Gastroesophageal sphincter (tissue), 4 donors: ENCODE measurements around the gene ANKMY2. TPM values are rescaled to one million over a fixed set of nuclear protein-coding genes. Genes with fewer than 3 reads are reported as not detected.
"Not testable (repeated sequence)": the region's sequence is repeated elsewhere in the genome, so short reads cannot be mapped to it uniquely, and the experiment has no call there.

Source experiments
- ATAC-seq: fragments of 150-250 bp; one replicate; pipeline ENCODE4 v1.9.1; 2016; ENCODE audit warnings: mild to moderate bottlenecking, moderate library complexity
- H3K27ac ChIP-seq, 4 donors: fragments of 200-600 bp; sonication (generic) in 3 of 4; 1 replicate in 3 of 4; 2 replicates in 1 of 4; pipeline ENCODE4 v1.5.1; 2016 to 2019
- H3K27me3 ChIP-seq: fragments of 200-600 bp; sonication (generic); one replicate; pipeline ENCODE4 v1.5.1; 2019
- H3K36me3 ChIP-seq, 2 donors: fragments of 200-600 bp; sonication (generic); one replicate each; pipeline ENCODE4 v1.5.1; 2019; ENCODE audit warnings: control low read depth in 1 of 2
- H3K4me1 ChIP-seq, 3 donors: fragments of 200-600 bp; sonication (generic); 1 replicate in 2 of 3; 2 replicates in 1 of 3; pipeline ENCODE4 v1.5.1; 2016 to 2019; ENCODE audit warnings: control low read depth in 2 of 3
- H3K4me3 ChIP-seq, 2 donors: fragments of 200-600 bp; sonication (generic); one replicate each; pipeline ENCODE4 v1.5.1; 2019; ENCODE audit warnings: mild to moderate bottlenecking in 1 of 2, moderate library complexity in 1 of 2
- H3K9me3 ChIP-seq, 3 donors: fragments of 200-600 bp; sonication (generic); one replicate each; pipeline ENCODE4 v1.5.1; 2017 to 2019; ENCODE audit warnings: control low read depth in 2 of 3
- EP300 ChIP-seq: sonication (generic); formaldehyde crosslinking; IDR thresholded peaks from one replicate; pipeline ENCODE4 v1.6.1; 2017; ENCODE audit warnings: antibody characterized with exemption, mild to moderate bottlenecking
- POLR2A ChIP-seq, 2 donors: fragments of 450-650 bp; IDR thresholded peaks; one replicate each; pipeline ENCODE4 v1.6.1; 2017; ENCODE audit warnings: antibody characterized with exemption in 2 of 2, mild to moderate bottlenecking in 2 of 2, moderate library complexity in 1 of 2
- POLR2AphosphoS5 ChIP-seq: sonication (generic); formaldehyde crosslinking; IDR thresholded peaks from one replicate; pipeline ENCODE4 v1.6.1; 2017; ENCODE audit warnings: antibody characterized with exemption
- WGBS, 2 donors: methylation state at CpG; one replicate each; pipeline ENCODE4 v1.1.5; 2018; ENCODE audit warnings: low coverage in 1 of 2; 5-methylcytosine and 5-hydroxymethylcytosine counted together
- total RNA-seq, 4 donors: library from RNA; depleted of rRNA; stranded (reverse); fragments of >200 nt; gene quantifications; one replicate each; pipeline ENCODE4 v1.1.0, GENCODE V29; 2016
- TF ChIP-seq, protein P1 (sequence below), 4 experiments: fragments of 200-600 bp in 2 of 4; fragments of 450-650 bp in 2 of 4; sonication (generic) in 1 of 4; IDR thresholded peaks; one replicate each; pipeline ENCODE4 v1.5.1; 2017 to 2019; ENCODE audit warnings: antibody characterized with exemption in 4 of 4, mild to moderate bottlenecking in 2 of 4, moderate library complexity in 2 of 4

ANKMY2 gene
- total RNA-seq, 4 donors from 2014 or later: 13.2 to 37.9 (median 25.3) TPM

DNA sequence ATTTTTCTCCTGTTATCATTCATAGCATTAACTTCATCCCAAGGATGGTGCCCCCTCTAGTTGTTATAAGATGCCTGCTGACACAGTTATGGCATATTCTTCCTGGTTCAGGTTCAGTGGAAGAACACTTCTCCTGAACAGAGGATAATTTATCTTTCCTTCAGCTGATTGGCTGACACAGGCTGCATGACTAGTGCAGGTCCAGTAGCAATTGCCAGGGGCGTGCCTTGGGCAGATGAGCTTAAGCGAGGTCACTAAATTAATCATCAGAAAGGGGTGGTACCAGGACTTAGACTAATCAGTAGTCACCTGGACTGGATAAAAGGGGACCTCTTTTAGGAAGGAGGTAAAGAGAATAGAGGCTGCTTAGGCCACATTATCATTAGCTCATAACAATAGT lies 42.7 kb upstream of the ANKMY2 start:
- H3K9me3 ChIP-seq: no peaks in the 10 kb centered on the region
- H3K27ac ChIP-seq: no peak overlapping the region
- no peaks in the 10 kb centered on the region for H3K27me3 ChIP-seq
- no peak for ATAC-seq
- WGBS, 2 donors: 43 to 77% methylated on average over 1 to 2 of the region's 2 CpGs
- no peak overlapping the region for H3K4me3 ChIP-seq
- H3K4me1 ChIP-seq: no peaks in the 10 kb centered on the region
- H3K36me3 ChIP-seq: peaks cover 0 to 67% of the 10 kb centered on the region in 2 donors
- no peak for TF ChIP-seq POLR2AphosphoS5
- TF ChIP-seq, protein P1, sequence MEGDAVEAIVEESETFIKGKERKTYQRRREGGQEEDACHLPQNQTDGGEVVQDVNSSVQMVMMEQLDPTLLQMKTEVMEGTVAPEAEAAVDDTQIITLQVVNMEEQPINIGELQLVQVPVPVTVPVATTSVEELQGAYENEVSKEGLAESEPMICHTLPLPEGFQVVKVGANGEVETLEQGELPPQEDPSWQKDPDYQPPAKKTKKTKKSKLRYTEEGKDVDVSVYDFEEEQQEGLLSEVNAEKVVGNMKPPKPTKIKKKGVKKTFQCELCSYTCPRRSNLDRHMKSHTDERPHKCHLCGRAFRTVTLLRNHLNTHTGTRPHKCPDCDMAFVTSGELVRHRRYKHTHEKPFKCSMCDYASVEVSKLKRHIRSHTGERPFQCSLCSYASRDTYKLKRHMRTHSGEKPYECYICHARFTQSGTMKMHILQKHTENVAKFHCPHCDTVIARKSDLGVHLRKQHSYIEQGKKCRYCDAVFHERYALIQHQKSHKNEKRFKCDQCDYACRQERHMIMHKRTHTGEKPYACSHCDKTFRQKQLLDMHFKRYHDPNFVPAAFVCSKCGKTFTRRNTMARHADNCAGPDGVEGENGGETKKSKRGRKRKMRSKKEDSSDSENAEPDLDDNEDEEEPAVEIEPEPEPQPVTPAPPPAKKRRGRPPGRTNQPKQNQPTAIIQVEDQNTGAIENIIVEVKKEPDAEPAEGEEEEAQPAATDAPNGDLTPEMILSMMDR (IDR thresholded peaks at IDR 0.05): no peak
- no peak for TF ChIP-seq EP300
- no peak for TF ChIP-seq POLR2A (IDR thresholded peaks at IDR 0.05)

- Histone ChIP-seq H3K27ac (no peak overlapping the region), H3K27me3 (no peaks in the 10 kb centered on the region), H3K36me3 (peaks cover 0 to 67% of the 10 kb centered on the region in 2 donors), H3K4me3 (no peak overlapping the region), H3K4me1 (no peaks in the 10 kb centered on the region), H3K9me3 (no peaks in the 10 kb centered on the region)
- 93 to 100% methylated on average over 1 to 2 of the region's 2 CpGs for WGBS, 2 donors
- TF ChIP-seq POLR2A (IDR thresholded peaks at IDR 0.05): no peak
- no peak for TF ChIP-seq POLR2AphosphoS5
- TF ChIP-seq EP300: no peak
- TF ChIP-seq, protein P1 (IDR thresholded peaks at IDR 0.05): no peak
- ATAC-seq: no peak
Measured at GRCh38 chr7:16685535-16685934, 40.0 kb upstream of the ANKMY2 start.

- WGBS, 2 donors: 60 to 76% methylated on average over 2 of the region's 2 CpGs
- H3K27ac ChIP-seq: no peak overlapping the region
- H3K9me3 ChIP-seq: no peaks in the 10 kb centered on the region
- H3K27me3 ChIP-seq: no peaks in the 10 kb centered on the region
- ATAC-seq: no peak
- no peak for TF ChIP-seq EP300
- TF ChIP-seq, protein P1 (IDR thresholded peaks at IDR 0.05): no peak
- no peak for TF ChIP-seq POLR2A (IDR thresholded peaks at IDR 0.05)
- TF ChIP-seq POLR2AphosphoS5: no peak
- H3K4me1 ChIP-seq: no peaks in the 10 kb centered on the region
- peaks cover 0 to 67% of the 10 kb centered on the region in 2 donors for H3K36me3 ChIP-seq
- no peak overlapping the region for H3K4me3 ChIP-seq
Measured at GRCh38 chr7:16684935-16685334, 39.4 kb upstream of the ANKMY2 start.

DNA sequence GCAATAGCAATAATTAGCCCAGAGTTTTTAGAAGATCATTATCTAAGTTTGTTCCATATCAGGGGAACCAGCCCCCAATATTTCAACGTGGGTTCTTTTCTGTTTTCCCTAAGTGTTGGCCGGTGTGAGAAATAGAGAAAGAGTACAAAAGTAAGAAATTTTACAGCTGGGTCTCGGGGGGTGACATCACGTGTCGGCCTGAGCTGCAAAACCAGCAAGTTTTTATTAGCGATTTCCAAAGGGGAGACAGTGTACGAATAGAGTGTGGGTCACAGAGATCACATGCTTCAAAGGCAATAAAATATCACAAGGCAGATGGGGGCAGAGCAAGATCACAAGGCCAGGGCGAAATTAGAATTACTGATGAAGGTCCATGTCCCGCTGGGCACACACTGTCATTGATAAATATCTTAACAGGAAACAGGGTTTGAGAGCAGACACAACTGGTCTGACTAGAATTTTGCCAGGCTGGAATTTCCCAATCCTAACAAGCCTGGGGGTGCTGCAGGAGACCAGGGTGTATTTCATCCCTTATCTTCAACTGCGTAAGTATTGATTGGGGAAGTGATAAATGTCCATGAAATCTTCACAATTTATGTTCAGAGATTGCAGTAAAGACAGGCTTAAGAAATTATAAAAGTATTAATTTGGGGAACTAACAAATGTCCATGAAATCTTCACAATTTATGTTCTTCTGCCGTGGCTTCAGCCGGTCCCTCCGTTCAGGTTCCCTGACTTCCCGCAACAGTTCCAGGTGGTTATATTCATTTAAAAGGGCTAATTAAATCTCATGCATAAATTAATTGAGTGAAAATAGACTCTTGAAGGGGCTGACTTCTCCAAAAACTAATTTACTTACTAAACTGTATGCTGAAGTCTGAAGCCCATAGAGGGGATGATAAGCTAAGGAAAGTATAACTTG lies 33.4 kb upstream of the ANKMY2 start:
- H3K36me3 ChIP-seq: peaks cover 0 to 80% of the 10 kb centered on the region in 2 donors

DNA sequence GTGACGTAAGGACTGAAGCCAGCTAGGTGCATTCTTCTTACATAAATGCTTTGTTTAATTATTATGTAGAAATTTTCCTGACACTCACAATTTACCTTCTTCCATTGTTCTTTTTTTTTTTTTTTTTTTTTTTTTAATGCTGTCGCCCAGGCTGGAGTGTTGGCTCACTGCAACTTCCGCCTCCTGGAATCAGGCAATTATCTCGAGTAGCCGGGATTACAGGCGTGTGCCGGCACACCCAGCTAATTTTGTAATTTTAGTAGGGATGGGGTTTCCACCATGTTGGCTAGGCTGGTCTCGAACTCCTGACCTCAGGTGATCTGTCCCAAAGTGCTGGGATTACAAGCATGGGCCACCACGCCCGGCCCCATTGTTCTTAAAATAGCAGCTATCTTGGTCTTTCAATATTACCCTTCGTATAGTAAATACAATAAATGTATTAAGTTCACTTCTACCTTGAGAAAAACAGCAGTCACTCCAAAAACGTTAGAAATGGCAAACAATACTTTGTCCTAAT lies 32.5 kb upstream of the ANKMY2 start:
- Histone ChIP-seq H3K27me3 (no peaks in the 10 kb centered on the region), H3K4me1 (no peaks in the 10 kb centered on the region), H3K4me3 (no peak overlapping the region), H3K9me3 (no peaks in the 10 kb centered on the region), H3K36me3 (peaks cover 0 to 72% of the 10 kb centered on the region in 2 donors), H3K27ac (no peak overlapping the region)
- TF ChIP-seq, protein P1 (IDR thresholded peaks at IDR 0.05): no peak
- TF ChIP-seq POLR2A (IDR thresholded peaks at IDR 0.05) (no peak), EP300 (no peak), POLR2AphosphoS5 (no peak)
- 82 to 93% methylated on average over 3 to 11 of the region's 12 CpGs for whole genome bisulfite sequencing, 2 donors
- ATAC-seq: no peak

More for the DNA sequence above, 33.4 kb upstream of the ANKMY2 start:
- H3K27ac ChIP-seq, H3K4me3 ChIP-seq, H3K9me3 ChIP-seq, H3K27me3 ChIP-seq, H3K4me1 ChIP-seq, ATAC-seq: not testable (repeated sequence)
- WGBS, 2 donors: 86 to 93% methylated on average over 11 to 14 of the region's 14 CpGs
